Activated T-cell treated with anti-CD3 and anti-CD28 coated beads for 48 hours (primary cell): ENCODE results near the gene ECE1.

ENCODE experiments used
- DNase-seq: peaks from one replicate; pipeline ENCODE4 v3.0.0-alpha.2; 2020; ENCODE audit warnings: low read depth

Gene ECE1

GRCh38 chr1:21325231-21325718 is 35.0 kb upstream of the ECE1 start:
- no peak for DNase-seq

- peak; percentile 75 for DNase-seq
These were observed 34.3 kb upstream of the ECE1 start for GRCh38 chr1:21324368-21325141.

GRCh38 chr1:21323091-21323490 is 32.8 kb upstream of the ECE1 start:
- no peak for DNase-seq

- no peak for DNase-seq
These were observed 32.4 kb upstream of the ECE1 start for GRCh38 chr1:21322681-21323016.

GRCh38 chr1:21321963-21322680 is 31.9 kb upstream of the ECE1 start:
- DNase-seq = no peak

- DNase-seq = no peak
These were observed 30.3 kb upstream of the ECE1 start for GRCh38 chr1:21320410-21321108.

GRCh38 chr1:21319447-21320407 is 29.5 kb upstream of the ECE1 start:
- DNase-seq = no peak

GRCh38 chr1:21318714-21319159 is 28.5 kb upstream of the ECE1 start:
- no peak for DNase-seq

GRCh38 chr1:21318057-21318713 is 27.9 kb upstream of the ECE1 start:
- DNase-seq = no peak

- no peak for DNase-seq
These were observed 27.4 kb upstream of the ECE1 start for GRCh38 chr1:21317690-21318043.

GRCh38 chr1:21317035-21317689 is 26.9 kb upstream of the ECE1 start:
- DNase-seq = no peak

- no peak for DNase-seq
These were observed 24.6 kb upstream of the ECE1 start for GRCh38 chr1:21314743-21315396.

- no peak for DNase-seq
These were observed 23.8 kb upstream of the ECE1 start for GRCh38 chr1:21313886-21314721.

- no peak for DNase-seq
These were observed 23.1 kb upstream of the ECE1 start for GRCh38 chr1:21313203-21313885.

GRCh38 chr1:21312407-21312992 is 22.2 kb upstream of the ECE1 start:
- no peak for DNase-seq

GRCh38 chr1:21311016-21311415 is 20.8 kb upstream of the ECE1 start:
- DNase-seq = no peak

GRCh38 chr1:21308847-21309652 is 18.8 kb upstream of the ECE1 start:
- no peak for DNase-seq
